Stimulated activated CD8-positive, alpha-beta memory T cell treated with anti-CD3 and anti-CD28 coated beads, Interleukin-4, amount 100 ng/mL, for 1 hour (primary cell): ENCODE data around the gene MADD.
"Not testable (repeated sequence)": the region's sequence is repeated elsewhere in the genome, so short reads cannot be mapped to it uniquely, and the experiment has no call there.

ENCODE experiments used
- DNase-seq, 2 donors: peaks; one replicate each; pipeline ENCODE4 v3.0.0-alpha.2; 2020; ENCODE audit warnings: low read depth in 2 of 2, low spot score in 1 of 2

The MADD gene

GRCh38 chr11:47318166-47318565 lies 48.2 kb downstream of the MADD start:
- DNase-seq, result no peak

GRCh38 chr11:47324520-47324919 lies 54.6 kb downstream of the MADD start:
- DNase-seq, result no peak

- DNase-seq, result no peak
These were observed 55.5 kb downstream of the MADD start for GRCh38 chr11:47325271-47326041.

- DNase-seq, result no peak
These were observed 56.3 kb downstream of the MADD start for GRCh38 chr11:47326198-47326597.

- DNase-seq, result no peak
These were observed 57.1 kb downstream of the MADD start for GRCh38 chr11:47327025-47327424.

GRCh38 chr11:47327949-47328348 lies 58.0 kb downstream of the MADD start:
- no peak for DNase-seq

GRCh38 chr11:47328449-47329390 lies 58.8 kb downstream of the MADD start:
- DNase-seq, result no peak

- no peak for DNase-seq
These were observed 59.6 kb downstream of the MADD start for GRCh38 chr11:47329431-47329986.

GRCh38 chr11:47329987-47330931 lies 60.3 kb downstream of the MADD start:
- no peak for DNase-seq

- no peak for DNase-seq
These were observed 61.7 kb downstream of the MADD start for GRCh38 chr11:47331454-47332302.

- no peak for DNase-seq
These were observed 62.4 kb downstream of the MADD start for GRCh38 chr11:47332303-47332711.

GRCh38 chr11:47332791-47333525 lies 63.0 kb downstream of the MADD start:
- no peak for DNase-seq

- DNase-seq, result no peak
These were observed 63.6 kb downstream of the MADD start for GRCh38 chr11:47333526-47333845.

- no peak for DNase-seq
These were observed 64.0 kb downstream of the MADD start for GRCh38 chr11:47333886-47334443.

GRCh38 chr11:47334699-47335411 lies 64.9 kb downstream of the MADD start:
- not testable (repeated sequence) for DNase-seq

- DNase-seq, result no peak
These were observed 65.8 kb downstream of the MADD start for GRCh38 chr11:47335733-47336132.

- no peak for DNase-seq
These were observed 66.7 kb downstream of the MADD start for GRCh38 chr11:47336595-47336994.

GRCh38 chr11:47337229-47337924 lies 67.4 kb downstream of the MADD start:
- no peak for DNase-seq
